ENCODE measurements around the gene SLC25A18.

The SLC25A18 gene

DNA sequence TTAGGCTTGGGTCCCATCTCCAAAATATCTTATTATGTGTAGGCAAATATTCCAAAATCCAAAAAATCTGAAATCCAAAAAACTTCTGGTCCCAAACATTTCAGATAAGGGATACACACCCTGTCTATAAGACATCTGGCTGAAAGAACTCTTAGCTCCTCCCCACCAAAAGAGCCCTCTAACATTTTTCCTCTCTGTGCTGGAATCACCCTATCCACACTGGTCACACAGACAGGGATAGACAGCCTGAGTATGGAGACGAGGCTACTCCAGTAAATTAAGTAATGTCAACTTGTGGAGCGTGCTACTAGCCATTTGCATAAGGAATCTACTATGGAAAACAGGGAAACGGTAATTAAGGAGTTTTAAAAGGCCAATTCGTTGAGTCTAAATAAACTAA, 40.4 kb downstream of the SLC25A18 start:
- H3K36me3 ChIP-seq (ENCODE audit: insufficient read depth, insufficient read length, low read length), result peaks cover 47% of the 10 kb centered on the region
- TF ChIP-seq YY1 (IDR thresholded peaks at IDR 0.05; ENCODE audit: insufficient read depth, insufficient read length) (no peak), SUZ12 (IDR thresholded peaks at IDR 0.05; ENCODE audit: extremely low read depth, insufficient read depth, insufficient read length) (no peak), ZNF274 (IDR thresholded peaks at IDR 0.05; ENCODE audit: low read depth, low read length) (no peak)
- H3K4me3 ChIP-seq (ENCODE audit: insufficient read length, low read depth), result no peak overlapping the region

DNA sequence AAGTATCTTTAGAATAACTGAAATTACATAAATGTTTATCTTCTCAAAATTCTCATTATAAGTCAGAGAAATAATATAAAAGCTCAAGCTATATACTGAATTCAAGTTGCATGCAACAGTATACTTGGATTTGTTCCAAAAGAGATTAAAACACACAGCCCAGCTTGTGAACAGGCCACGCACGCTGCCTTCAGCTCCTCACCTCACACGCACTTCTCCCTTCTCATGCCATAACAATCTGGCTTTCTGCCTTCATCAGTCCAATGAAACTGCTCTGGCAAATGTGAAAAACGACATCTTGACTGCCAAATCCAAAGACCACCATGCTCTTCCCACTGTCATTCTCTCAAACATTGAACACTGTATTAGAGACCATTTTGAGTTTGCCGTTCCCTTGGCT, 43.2 kb downstream of the SLC25A18 start:
- no peak overlapping the region for H3K4me3 ChIP-seq (ENCODE audit: insufficient read length, low read depth)
- H3K9ac ChIP-seq (ENCODE audit: insufficient read length, low read depth), result no peak overlapping the region
- H3K36me3 ChIP-seq (ENCODE audit: insufficient read depth, insufficient read length, low read length), result peaks cover 46% of the 10 kb centered on the region
- H3K27me3 ChIP-seq (ENCODE audit: insufficient read depth, insufficient read length), result no peaks in the 10 kb centered on the region
- no peak for DNase-seq (ENCODE audit: low read depth, low spot score)
- no peaks in the 10 kb centered on the region for H3K9me3 ChIP-seq (ENCODE audit: insufficient read depth, low read length)
- no peaks in the 10 kb centered on the region for H3K4me1 ChIP-seq (ENCODE audit: insufficient read depth, insufficient read length)
- no peak for TF ChIP-seq SUZ12 (IDR thresholded peaks at IDR 0.05; ENCODE audit: extremely low read depth, insufficient read depth, insufficient read length)
- TF ChIP-seq YY1 (IDR thresholded peaks at IDR 0.05; ENCODE audit: insufficient read depth, insufficient read length), result no peak
- TF ChIP-seq ZNF274 (IDR thresholded peaks at IDR 0.05; ENCODE audit: low read depth, low read length), result no peak

More for the DNA sequence above, 40.4 kb downstream of the SLC25A18 start:
- Histone ChIP-seq H3K27me3 (ENCODE audit: insufficient read depth, insufficient read length) (no peaks in the 10 kb centered on the region), H3K4me1 (ENCODE audit: insufficient read depth, insufficient read length) (no peaks in the 10 kb centered on the region), H3K9ac (ENCODE audit: insufficient read length, low read depth) (no peak overlapping the region), H3K9me3 (ENCODE audit: insufficient read depth, low read length) (no peaks in the 10 kb centered on the region)
- no peak for DNase-seq (ENCODE audit: low read depth, low spot score)

DNA sequence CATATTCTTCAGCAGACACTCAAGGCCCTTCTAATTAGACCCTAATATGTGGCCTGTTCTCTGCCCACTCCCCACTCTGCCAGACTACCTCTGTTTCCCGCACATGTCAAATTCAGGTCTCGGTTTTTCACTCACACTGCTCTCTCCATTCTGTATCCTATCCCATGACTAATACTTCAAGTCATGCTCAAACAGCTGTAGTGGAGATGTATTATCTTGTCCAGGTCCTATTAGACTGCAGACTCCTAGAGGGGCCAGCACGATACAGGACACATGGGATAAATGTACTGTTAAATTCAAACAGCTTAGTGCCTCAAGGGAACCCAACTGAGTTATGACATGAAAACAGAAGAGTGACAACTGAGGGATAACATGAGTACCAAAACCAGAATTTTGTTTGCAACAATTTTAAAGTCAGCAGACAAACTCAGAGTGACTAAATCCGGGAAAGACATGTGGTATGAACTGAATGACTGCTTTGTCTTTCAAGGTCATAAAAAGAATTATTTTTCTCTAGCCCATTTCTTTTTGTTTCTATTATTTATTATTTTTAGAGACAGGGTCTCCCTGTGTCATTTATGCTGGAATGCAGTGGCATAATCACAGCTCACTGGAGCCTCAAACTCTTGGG, 44.7 kb downstream of the SLC25A18 start:
- H3K4me3 ChIP-seq (ENCODE audit: insufficient read length, low read depth), result no peak overlapping the region
- no peaks in the 10 kb centered on the region for H3K4me1 ChIP-seq (ENCODE audit: insufficient read depth, insufficient read length)
- no peaks in the 10 kb centered on the region for H3K9me3 ChIP-seq (ENCODE audit: insufficient read depth, low read length)
- no peak overlapping the region for H3K9ac ChIP-seq (ENCODE audit: insufficient read length, low read depth)
- TF ChIP-seq ZNF274 (IDR thresholded peaks at IDR 0.05; ENCODE audit: low read depth, low read length) (no peak), SUZ12 (IDR thresholded peaks at IDR 0.05; ENCODE audit: extremely low read depth, insufficient read depth, insufficient read length) (no peak)
- H3K36me3 ChIP-seq (ENCODE audit: insufficient read depth, insufficient read length, low read length), result peaks cover 57% of the 10 kb centered on the region
- no peaks in the 10 kb centered on the region for H3K27me3 ChIP-seq (ENCODE audit: insufficient read depth, insufficient read length)
- DNase-seq (ENCODE audit: low read depth, low spot score), result no peak

- H3K27me3 ChIP-seq (ENCODE audit: insufficient read depth, insufficient read length), result no peaks in the 10 kb centered on the region
- H3K9me3 ChIP-seq (ENCODE audit: insufficient read depth, low read length), result no peaks in the 10 kb centered on the region
- TF ChIP-seq SUZ12 (IDR thresholded peaks at IDR 0.05; ENCODE audit: extremely low read depth, insufficient read depth, insufficient read length) (no peak), ZNF274 (IDR thresholded peaks at IDR 0.05; ENCODE audit: low read depth, low read length) (no peak), YY1 (IDR thresholded peaks at IDR 0.05; ENCODE audit: insufficient read depth, insufficient read length) (no peak)
- H3K4me3 ChIP-seq (ENCODE audit: insufficient read length, low read depth), result no peak overlapping the region
- no peaks in the 10 kb centered on the region for H3K4me1 ChIP-seq (ENCODE audit: insufficient read depth, insufficient read length)
- no peak overlapping the region for H3K9ac ChIP-seq (ENCODE audit: insufficient read length, low read depth)
- peaks cover 51% of the 10 kb centered on the region for H3K36me3 ChIP-seq (ENCODE audit: insufficient read depth, insufficient read length, low read length)
- DNase-seq (ENCODE audit: low read depth, low spot score), result no peak
These were observed 48.8 kb downstream of the SLC25A18 start for GRCh38 chr22:17612057-17612456.

- H3K4me1 ChIP-seq (ENCODE audit: insufficient read depth, insufficient read length), result no peaks in the 10 kb centered on the region
- H3K36me3 ChIP-seq (ENCODE audit: insufficient read depth, insufficient read length, low read length), result peaks cover 54% of the 10 kb centered on the region
- H3K9me3 ChIP-seq (ENCODE audit: insufficient read depth, low read length), result no peaks in the 10 kb centered on the region
These were observed 50.0 kb downstream of the SLC25A18 start for GRCh38 chr22:17613280-17613679.

DNA sequence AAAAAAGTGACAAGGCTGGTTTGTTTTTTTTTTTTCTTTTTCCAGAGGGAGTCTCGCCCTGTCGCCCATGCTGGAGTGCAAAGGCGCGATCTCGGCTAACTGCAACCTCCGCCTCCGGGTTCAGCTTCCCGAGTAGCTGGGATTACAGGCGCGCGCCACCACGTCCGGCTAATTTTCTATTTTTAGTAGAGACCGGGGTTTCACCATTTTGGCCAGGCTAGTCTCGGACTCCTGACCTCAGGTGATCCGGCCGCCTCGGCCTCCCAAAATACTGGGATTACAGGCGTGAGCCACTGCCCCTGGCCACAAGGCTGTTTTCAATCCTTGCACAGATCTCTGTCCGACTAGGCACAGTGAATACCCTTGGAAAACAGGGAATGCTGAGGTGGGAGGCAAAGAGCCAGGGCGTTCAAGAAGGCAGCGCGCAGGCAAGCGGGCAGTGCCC, 64.7 kb downstream of the SLC25A18 start:
- peak overlapping the region; percentile 99 for H3K9ac ChIP-seq (ENCODE audit: insufficient read length, low read depth)
- no peak for DNase-seq (ENCODE audit: low read depth, low spot score)

More at GRCh38 chr22:17613280-17613679, 50.0 kb downstream of the SLC25A18 start:
- Histone ChIP-seq H3K4me3 (ENCODE audit: insufficient read length, low read depth) (no peak overlapping the region), H3K9ac (ENCODE audit: insufficient read length, low read depth) (no peak overlapping the region), H3K27me3 (ENCODE audit: insufficient read depth, insufficient read length) (no peaks in the 10 kb centered on the region)
- no peak for DNase-seq (ENCODE audit: low read depth, low spot score)
- no peak for TF ChIP-seq SUZ12 (IDR thresholded peaks at IDR 0.05; ENCODE audit: extremely low read depth, insufficient read depth, insufficient read length)
- no peak for TF ChIP-seq ZNF274 (IDR thresholded peaks at IDR 0.05; ENCODE audit: low read depth, low read length)
- TF ChIP-seq YY1 (IDR thresholded peaks at IDR 0.05; ENCODE audit: insufficient read depth, insufficient read length), result no peak

DNA sequence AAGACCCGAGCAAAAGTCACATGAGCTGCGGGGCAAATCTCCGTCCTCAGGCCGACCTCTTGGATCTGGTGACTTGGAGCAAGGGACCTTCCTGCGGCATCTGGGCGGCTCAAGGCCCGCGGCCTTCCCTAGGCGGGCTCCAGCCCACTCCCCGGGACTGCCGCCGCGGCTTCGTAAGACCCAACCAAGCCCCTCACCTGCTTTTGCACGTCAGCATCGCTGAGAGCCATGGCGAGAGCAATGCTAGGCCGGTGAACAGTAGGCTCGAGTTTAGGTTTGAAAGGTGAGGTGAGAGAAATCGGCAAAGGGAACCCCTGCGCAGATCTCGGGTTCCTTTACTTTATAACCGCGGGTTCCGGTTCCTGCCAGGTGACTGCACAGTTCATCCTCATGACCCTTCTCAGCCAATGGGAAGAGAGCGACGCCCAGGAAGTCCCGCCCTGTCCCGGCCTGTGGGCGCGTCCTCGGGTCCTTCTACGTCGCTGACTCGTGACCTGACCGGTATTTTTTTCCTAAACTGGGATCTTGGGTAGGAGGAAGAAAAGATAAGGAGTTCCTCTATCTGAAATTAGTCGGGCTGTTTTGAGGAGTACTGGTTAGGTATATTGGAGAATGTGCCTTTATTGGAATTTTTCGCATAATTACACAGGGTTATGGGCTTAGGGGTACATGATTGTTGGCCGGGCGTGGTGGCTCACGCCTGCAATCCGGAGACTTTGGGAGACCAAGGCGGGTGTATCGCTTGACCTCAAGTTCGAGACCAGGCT, 65.3 kb downstream of the SLC25A18 start, which contains the start of gene ATP6V1E1:
ATP6V1E1 (minus strand) TSS at position 344 of the 767 bp plus-strand sequence; CDS start at position 230, 114 bp downstream.
- Histone ChIP-seq H3K9me3 (ENCODE audit: insufficient read depth, low read length) (no peaks in the 10 kb centered on the region), H3K36me3 (ENCODE audit: insufficient read depth, insufficient read length, low read length) (peaks cover 5% of the 10 kb centered on the region), H3K4me3 (ENCODE audit: insufficient read length, low read depth) (peak within 1 kb of the TSS; percentile 99), H3K27me3 (ENCODE audit: insufficient read depth, insufficient read length) (no peaks in the 10 kb centered on the region), H3K4me1 (ENCODE audit: insufficient read depth, insufficient read length) (no peaks in the 10 kb centered on the region), H3K9ac (ENCODE audit: insufficient read length, low read depth) (peak within 1 kb of the TSS; percentile 99)
- no peak for TF ChIP-seq YY1 (IDR thresholded peaks at IDR 0.05; ENCODE audit: insufficient read depth, insufficient read length)
- no peak for TF ChIP-seq SUZ12 (IDR thresholded peaks at IDR 0.05; ENCODE audit: extremely low read depth, insufficient read depth, insufficient read length)
- TF ChIP-seq ZNF274 (IDR thresholded peaks at IDR 0.05; ENCODE audit: low read depth, low read length), result no peak
- DNase-seq (ENCODE audit: low read depth, low spot score), result peak; percentile 89

More for the DNA sequence above, 64.7 kb downstream of the SLC25A18 start:
- Histone ChIP-seq H3K27me3 (ENCODE audit: insufficient read depth, insufficient read length) (no peaks in the 10 kb centered on the region), H3K4me3 (ENCODE audit: insufficient read length, low read depth) (peak overlapping the region; percentile 99), H3K4me1 (ENCODE audit: insufficient read depth, insufficient read length) (no peaks in the 10 kb centered on the region), H3K9me3 (ENCODE audit: insufficient read depth, low read length) (no peaks in the 10 kb centered on the region), H3K36me3 (ENCODE audit: insufficient read depth, insufficient read length, low read length) (peaks cover 7% of the 10 kb centered on the region)
- no peak for TF ChIP-seq ZNF274 (IDR thresholded peaks at IDR 0.05; ENCODE audit: low read depth, low read length)
- no peak for TF ChIP-seq SUZ12 (IDR thresholded peaks at IDR 0.05; ENCODE audit: extremely low read depth, insufficient read depth, insufficient read length)
- no peak for TF ChIP-seq YY1 (IDR thresholded peaks at IDR 0.05; ENCODE audit: insufficient read depth, insufficient read length)

Data from NT2/D1 (cell line).